Stimulated activated effector memory CD8-positive, alpha-beta T cell treated with anti-CD3 and anti-CD28 coated beads, Interleukin-12 subunit alpha, Interleukin-12 subunit beta, amount 100 ng/mL, for 72 hours (primary cell): ENCODE data around the gene ARMC12.
"Not testable (repeated sequence)": the region's sequence is repeated elsewhere in the genome, so short reads cannot be mapped to it uniquely, and the experiment has no call there.

Source experiments
- ATAC-seq: fragments of 150-1000 bp; cut with Tn5 transposase; 2 replicates; pipeline ENCODE4 v1.10.0; 2021
- DNase-seq, 2 donors: peaks; one replicate each; pipeline ENCODE4 v3.0.0; 2021 to 2022; ENCODE audit warnings: low spot score in 2 of 2
- H3K27ac Mint-ChIP-seq: one replicate; pipeline ENCODE4 v1.8.0; 2022; ENCODE audit warnings: mild to moderate bottlenecking, mixed read lengths
- H3K36me3 Mint-ChIP-seq: one replicate; pipeline ENCODE4 v1.8.0; 2022; ENCODE audit warnings: mild to moderate bottlenecking, mixed read lengths
- H3K4me1 Mint-ChIP-seq: one replicate; pipeline ENCODE4 v1.8.0; 2022; ENCODE audit warnings: mixed read lengths
- H3K4me3 Mint-ChIP-seq: one replicate; pipeline ENCODE4 v1.8.0; 2022; ENCODE audit warnings: mild to moderate bottlenecking, mixed read lengths
- H3K9me3 Mint-ChIP-seq: one replicate; pipeline ENCODE4 v1.8.0; 2022; ENCODE audit warnings: mixed read lengths

Gene ARMC12, protein sequence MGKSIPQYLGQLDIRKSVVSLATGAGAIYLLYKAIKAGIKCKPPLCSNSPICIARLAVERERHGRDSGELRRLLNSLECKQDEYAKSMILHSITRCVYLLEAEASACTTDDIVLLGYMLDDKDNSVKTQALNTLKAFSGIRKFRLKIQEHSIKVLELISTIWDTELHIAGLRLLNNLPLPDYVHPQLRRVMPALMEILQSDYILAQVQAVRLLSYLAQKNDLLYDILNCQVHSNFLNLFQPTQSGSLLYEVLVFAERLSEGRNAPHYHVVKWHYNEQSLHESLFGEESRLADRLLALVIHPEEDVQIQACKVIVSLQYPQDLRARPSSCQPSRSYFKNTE

DNA sequence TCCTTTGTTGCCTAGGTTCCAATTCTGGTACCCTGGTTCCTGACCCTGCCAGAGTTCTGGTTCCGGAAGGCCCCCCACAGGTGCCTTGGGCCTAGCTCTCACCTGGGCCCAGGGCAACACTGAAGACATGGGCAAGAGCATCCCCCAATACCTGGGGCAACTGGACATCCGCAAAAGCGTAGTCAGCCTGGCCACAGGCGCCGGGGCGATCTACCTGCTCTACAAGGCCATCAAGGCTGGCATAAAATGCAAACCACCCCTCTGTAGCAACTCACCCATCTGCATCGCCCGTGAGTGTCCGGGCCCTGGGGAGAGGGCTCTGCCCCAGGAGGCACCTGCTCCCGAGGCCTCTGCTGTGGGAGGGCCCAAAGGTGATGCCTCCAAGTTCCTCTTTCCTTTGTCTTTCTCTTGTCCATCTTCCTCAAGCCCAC, at the start of gene ARMC12:
Gene ARMC12, plus strand, starts transcription at position 51 of the 431 bp plus-strand sequence. Its CDS starts 77 bp downstream, at position 128.
- Mint-ChIP-seq H3K9me3 (no peaks in the 10 kb centered on the region), H3K4me1 (peaks cover 43% of the 10 kb centered on the region), H3K27ac (peak within 1 kb of the TSS; percentile 32), H3K36me3 (peaks cover 5% of the 10 kb centered on the region), H3K4me3 (no peak within 1 kb of the TSS)
- ATAC-seq (no peak), DNase-seq (peak in 1 of 2 donors; percentile 53)

- peaks cover 16% of the 10 kb centered on the region for H3K36me3 Mint-ChIP-seq
- peaks cover 7% of the 10 kb centered on the region for H3K4me1 Mint-ChIP-seq
- peak; percentile 52 to 83 for DNase-seq
- H3K27ac Mint-ChIP-seq, result peak overlapping the region; percentile 86
- H3K9me3 Mint-ChIP-seq, result no peaks in the 10 kb centered on the region
- peak overlapping the region; percentile 86 for H3K4me3 Mint-ChIP-seq
- peak; percentile 73 for ATAC-seq
These were observed 48.9 kb upstream of the ARMC12 start for GRCh38 chr6:35687658-35688604.

GRCh38 chr6:35688605-35689322, 48.1 kb upstream of the ARMC12 start, which contains the start of gene FKBP5:
Gene FKBP5 (minus strand): TSS chr6:35688915. CDS start chr6:35642824, 46,091 bp downstream.
- peaks cover 7% of the 10 kb centered on the region for H3K4me1 Mint-ChIP-seq
- peak; percentile 95 for ATAC-seq
- DNase-seq, result peak; percentile 85 to 93
- peaks cover 10% of the 10 kb centered on the region for H3K36me3 Mint-ChIP-seq
- no peaks in the 10 kb centered on the region for H3K9me3 Mint-ChIP-seq
- H3K27ac Mint-ChIP-seq, result peak within 1 kb of the TSS; percentile 89
- H3K4me3 Mint-ChIP-seq, result peak within 1 kb of the TSS; percentile 86

- not testable (repeated sequence) for H3K9me3 Mint-ChIP-seq, H3K36me3 Mint-ChIP-seq, H3K27ac Mint-ChIP-seq, H3K4me3 Mint-ChIP-seq, ATAC-seq, H3K4me1 Mint-ChIP-seq
- DNase-seq, result peak in 1 of 2 donors; percentile 42
These were observed 46.8 kb upstream of the ARMC12 start for GRCh38 chr6:35690006-35690405.

- Mint-ChIP-seq H3K27ac (no peak overlapping the region), H3K9me3 (no peaks in the 10 kb centered on the region), H3K36me3 (no peaks in the 10 kb centered on the region), H3K4me3 (no peak overlapping the region), H3K4me1 (peaks cover 7% of the 10 kb centered on the region)
- DNase-seq (peak in 1 of 2 donors; percentile 26), ATAC-seq (no peak)
These were observed 46.3 kb upstream of the ARMC12 start for GRCh38 chr6:35690484-35690883.

DNA sequence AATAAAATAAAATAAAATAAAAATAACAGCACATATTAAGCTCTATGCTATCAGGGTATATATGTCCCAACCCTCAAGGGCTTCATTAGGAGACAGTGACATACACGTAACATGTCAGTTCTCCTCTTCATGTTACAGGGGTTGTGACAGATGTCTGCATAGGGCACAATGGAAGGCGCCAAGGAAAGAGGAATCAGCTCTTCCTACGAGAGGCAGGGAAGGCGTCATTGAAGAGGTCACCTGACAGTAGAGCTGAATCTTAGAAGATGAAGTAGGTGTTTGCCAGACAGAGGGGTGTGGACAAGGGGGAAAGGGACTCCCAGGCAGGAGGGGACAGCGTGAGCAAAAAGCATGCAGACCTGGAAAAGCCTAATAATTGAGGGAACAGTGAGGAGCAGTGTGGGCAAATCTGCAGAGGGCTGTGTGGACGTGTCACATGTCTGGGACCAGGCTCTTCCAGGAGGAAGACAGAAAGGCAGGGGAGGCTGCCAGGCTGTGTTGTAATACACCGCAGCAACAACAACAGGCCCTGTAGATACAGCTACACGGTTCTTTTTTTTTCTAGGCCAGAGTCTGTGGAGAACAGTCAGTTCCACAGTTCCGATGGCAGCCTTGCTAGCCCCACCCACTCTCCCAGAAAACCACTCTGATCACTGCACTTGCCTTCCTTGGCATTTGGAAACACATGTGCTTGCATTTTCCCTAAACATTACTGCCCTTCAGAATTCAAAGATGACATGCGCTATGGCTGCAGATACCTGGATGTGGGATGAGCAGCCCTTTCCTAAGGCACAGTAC, 45.6 kb upstream of the ARMC12 start:
- no peak overlapping the region for H3K27ac Mint-ChIP-seq
- peaks cover 7% of the 10 kb centered on the region for H3K4me1 Mint-ChIP-seq
- H3K4me3 Mint-ChIP-seq, result no peak overlapping the region
- DNase-seq (peak in 1 of 2 donors; percentile 46), ATAC-seq (no peak)
- H3K9me3 Mint-ChIP-seq, result no peaks in the 10 kb centered on the region
- H3K36me3 Mint-ChIP-seq, result no peaks in the 10 kb centered on the region

- no peaks in the 10 kb centered on the region for H3K36me3 Mint-ChIP-seq
- no peaks in the 10 kb centered on the region for H3K4me1 Mint-ChIP-seq
- H3K4me3 Mint-ChIP-seq, result no peak overlapping the region
- H3K27ac Mint-ChIP-seq, result no peak overlapping the region
- H3K9me3 Mint-ChIP-seq, result no peaks in the 10 kb centered on the region
- peak; percentile 46 for ATAC-seq
- peak in 1 of 2 donors; percentile 29 for DNase-seq
These were observed 42.4 kb upstream of the ARMC12 start for GRCh38 chr6:35694462-35694861.

- not testable (repeated sequence) for H3K9me3 Mint-ChIP-seq
These were observed 38.4 kb upstream of the ARMC12 start for GRCh38 chr6:35698430-35698829.

DNA sequence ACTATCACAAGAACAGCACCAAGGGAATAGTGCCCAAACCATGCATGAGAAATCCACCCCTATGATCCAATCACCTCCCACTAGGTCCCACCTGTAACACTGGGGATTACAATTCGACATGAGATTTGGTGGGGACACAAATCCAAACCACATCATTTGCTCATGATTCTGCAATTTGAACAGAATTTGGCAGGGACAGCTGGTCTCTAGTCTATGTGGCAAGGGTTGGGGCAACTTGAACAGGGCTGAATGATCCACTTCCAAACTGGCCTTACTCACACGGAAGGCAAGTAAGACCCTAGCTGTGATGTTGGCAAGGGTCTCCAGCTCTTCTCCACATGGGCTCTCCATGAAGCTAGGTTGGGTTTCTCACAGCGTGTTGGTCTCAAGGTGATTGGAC, 38.0 kb upstream of the ARMC12 start:
- no peak for DNase-seq
- Mint-ChIP-seq H3K4me1 (no peaks in the 10 kb centered on the region), H3K4me3 (no peak overlapping the region), H3K27ac (no peak overlapping the region), H3K36me3 (no peaks in the 10 kb centered on the region), H3K9me3 (no peaks in the 10 kb centered on the region)
- ATAC-seq, result no peak

More at GRCh38 chr6:35698430-35698829, 38.4 kb upstream of the ARMC12 start:
- not testable (repeated sequence) for H3K36me3 Mint-ChIP-seq, H3K4me1 Mint-ChIP-seq, ATAC-seq, H3K4me3 Mint-ChIP-seq, DNase-seq, H3K27ac Mint-ChIP-seq

GRCh38 chr6:35703554-35703953, 33.3 kb upstream of the ARMC12 start:
- DNase-seq (no peak), ATAC-seq (no peak)
- H3K4me1 Mint-ChIP-seq, result peaks cover 5% of the 10 kb centered on the region
- H3K4me3 Mint-ChIP-seq, result no peak overlapping the region
- no peaks in the 10 kb centered on the region for H3K9me3 Mint-ChIP-seq
- H3K36me3 Mint-ChIP-seq, result no peaks in the 10 kb centered on the region
- H3K27ac Mint-ChIP-seq, result no peak overlapping the region

DNA sequence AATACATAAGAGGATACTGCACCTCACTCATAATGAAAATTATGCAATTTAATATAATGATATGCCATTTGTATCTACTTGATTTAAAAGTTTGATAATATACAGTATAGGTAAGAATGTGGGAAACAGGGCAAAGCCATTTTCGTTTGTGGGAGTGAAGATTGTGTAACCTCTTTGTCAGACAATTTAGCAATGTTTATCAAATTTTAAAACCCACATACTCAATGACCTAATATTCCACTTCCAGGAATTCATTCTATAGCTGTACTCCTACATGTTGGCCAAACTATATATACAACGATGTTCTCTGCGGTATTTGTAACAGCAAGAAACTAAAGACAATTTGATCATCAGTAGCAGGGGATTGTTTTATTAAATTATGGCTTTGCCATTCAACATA, 30.4 kb upstream of the ARMC12 start:
- ATAC-seq (no peak), DNase-seq (no peak)
- H3K27ac Mint-ChIP-seq, result no peak overlapping the region
- peaks cover 19% of the 10 kb centered on the region for H3K4me1 Mint-ChIP-seq
- H3K9me3 Mint-ChIP-seq, result peaks cover 3% of the 10 kb centered on the region
- H3K36me3 Mint-ChIP-seq, result no peaks in the 10 kb centered on the region
- no peak overlapping the region for H3K4me3 Mint-ChIP-seq

GRCh38 chr6:35707714-35708407, 29.0 kb upstream of the ARMC12 start:
- Mint-ChIP-seq H3K4me1 (peaks cover 19% of the 10 kb centered on the region), H3K9me3 (peaks cover 3% of the 10 kb centered on the region), H3K4me3 (no peak overlapping the region), H3K27ac (no peak overlapping the region), H3K36me3 (no peaks in the 10 kb centered on the region)
- DNase-seq (no peak), ATAC-seq (no peak)

DNA sequence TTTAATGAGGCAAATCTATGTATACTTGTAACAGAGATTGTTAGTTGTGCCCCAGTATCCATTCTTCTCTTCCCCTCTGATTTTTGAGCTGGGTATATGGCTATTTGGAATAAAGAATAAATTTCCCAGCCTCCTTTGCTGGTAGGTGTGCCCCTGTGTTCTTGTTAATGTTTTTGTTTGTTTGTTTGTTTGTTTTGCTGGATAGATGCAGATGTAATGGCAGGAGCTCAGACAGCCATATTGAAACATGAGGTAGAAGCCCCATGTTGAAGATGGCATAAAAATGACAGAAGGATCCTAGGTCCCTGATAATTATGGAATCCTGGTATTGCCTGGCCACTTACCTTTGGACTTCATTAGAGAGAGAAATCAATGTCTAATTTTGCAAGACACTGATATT, 28.2 kb upstream of the ARMC12 start:
- H3K4me3 Mint-ChIP-seq, result no peak overlapping the region
- H3K27ac Mint-ChIP-seq, result no peak overlapping the region
- no peak for DNase-seq
- peaks cover 3% of the 10 kb centered on the region for H3K9me3 Mint-ChIP-seq
- no peak for ATAC-seq
- H3K4me1 Mint-ChIP-seq, result peaks cover 20% of the 10 kb centered on the region
- H3K36me3 Mint-ChIP-seq, result no peaks in the 10 kb centered on the region
